Measurements from ENCODE around the gene PCBP3.
"Not testable (repeated sequence)": the region's sequence is repeated elsewhere in the genome, so short reads cannot be mapped to it uniquely, and the experiment has no call there.

The PCBP3 gene

GRCh38 chr21:45803618-45804340 lies 160.3 kb downstream of the PCBP3 start:
- peaks cover 3% of the 10 kb centered on the region for H3K27me3 ChIP-seq (ENCODE audit: insufficient read depth, low read length)
- H2AFZ ChIP-seq (ENCODE audit: low read depth, low read length) = no peak overlapping the region
- H3K9me3 ChIP-seq (ENCODE audit: low read length) = no peaks in the 10 kb centered on the region
- no peaks in the 10 kb centered on the region for H3K4me1 ChIP-seq (ENCODE audit: insufficient read depth, low read length)
- no peak overlapping the region for H3K4me3 ChIP-seq (ENCODE audit: low read length)
- H3K36me3 ChIP-seq (ENCODE audit: insufficient read depth, low read length) = no peaks in the 10 kb centered on the region

GRCh38 chr21:45804809-45805313 lies 161.3 kb downstream of the PCBP3 start:
- Histone ChIP-seq H3K36me3 (ENCODE audit: insufficient read depth, low read length) (no peaks in the 10 kb centered on the region), H2AFZ (ENCODE audit: low read depth, low read length) (no peak overlapping the region), H3K4me1 (ENCODE audit: insufficient read depth, low read length) (no peaks in the 10 kb centered on the region), H3K4me3 (ENCODE audit: low read length) (no peak overlapping the region), H3K9me3 (ENCODE audit: low read length) (no peaks in the 10 kb centered on the region), H3K27me3 (ENCODE audit: insufficient read depth, low read length) (peaks cover 6% of the 10 kb centered on the region)

- Histone ChIP-seq H3K4me3 (ENCODE audit: low read length) (no peak overlapping the region), H2AFZ (ENCODE audit: low read depth, low read length) (no peak overlapping the region), H3K4me1 (ENCODE audit: insufficient read depth, low read length) (no peaks in the 10 kb centered on the region), H3K27me3 (ENCODE audit: insufficient read depth, low read length) (peaks cover 6% of the 10 kb centered on the region), H3K9me3 (ENCODE audit: low read length) (no peaks in the 10 kb centered on the region), H3K36me3 (ENCODE audit: insufficient read depth, low read length) (no peaks in the 10 kb centered on the region)
These were observed 161.8 kb downstream of the PCBP3 start for GRCh38 chr21:45805321-45805720.

GRCh38 chr21:45806042-45806441 lies 162.5 kb downstream of the PCBP3 start:
- no peak overlapping the region for H3K4me3 ChIP-seq (ENCODE audit: low read length)
- peaks cover 3% of the 10 kb centered on the region for H3K27me3 ChIP-seq (ENCODE audit: insufficient read depth, low read length)
- no peaks in the 10 kb centered on the region for H3K4me1 ChIP-seq (ENCODE audit: insufficient read depth, low read length)
- H3K36me3 ChIP-seq (ENCODE audit: insufficient read depth, low read length) = no peaks in the 10 kb centered on the region
- no peak overlapping the region for H2AFZ ChIP-seq (ENCODE audit: low read depth, low read length)
- H3K9me3 ChIP-seq (ENCODE audit: low read length) = no peaks in the 10 kb centered on the region

GRCh38 chr21:45808663-45809062 lies 165.1 kb downstream of the PCBP3 start:
- not testable (repeated sequence) for H2AFZ ChIP-seq (ENCODE audit: low read depth, low read length); H3K4me3 ChIP-seq (ENCODE audit: low read length); H3K9me3 ChIP-seq (ENCODE audit: low read length); H3K36me3 ChIP-seq (ENCODE audit: insufficient read depth, low read length); H3K27me3 ChIP-seq (ENCODE audit: insufficient read depth, low read length); H3K4me1 ChIP-seq (ENCODE audit: insufficient read depth, low read length)

- no peaks in the 10 kb centered on the region for H3K4me1 ChIP-seq (ENCODE audit: insufficient read depth, low read length)
These were observed 165.9 kb downstream of the PCBP3 start for GRCh38 chr21:45809421-45809820.

GRCh38 chr21:45811136-45811535 lies 167.6 kb downstream of the PCBP3 start:
- Histone ChIP-seq H3K9me3 (ENCODE audit: low read length) (no peaks in the 10 kb centered on the region), H3K4me3 (ENCODE audit: low read length) (no peak overlapping the region), H3K4me1 (ENCODE audit: insufficient read depth, low read length) (no peaks in the 10 kb centered on the region), H3K27me3 (ENCODE audit: insufficient read depth, low read length) (peaks cover 3% of the 10 kb centered on the region), H3K36me3 (ENCODE audit: insufficient read depth, low read length) (no peaks in the 10 kb centered on the region), H2AFZ (ENCODE audit: low read depth, low read length) (no peak overlapping the region)

More at GRCh38 chr21:45809421-45809820, 165.9 kb downstream of the PCBP3 start:
- Histone ChIP-seq H3K9me3 (ENCODE audit: low read length) (no peaks in the 10 kb centered on the region), H3K27me3 (ENCODE audit: insufficient read depth, low read length) (peaks cover 3% of the 10 kb centered on the region), H3K4me3 (ENCODE audit: low read length) (no peak overlapping the region), H2AFZ (ENCODE audit: low read depth, low read length) (no peak overlapping the region), H3K36me3 (ENCODE audit: insufficient read depth, low read length) (no peaks in the 10 kb centered on the region)

GRCh38 chr21:45814210-45814940 lies 170.8 kb downstream of the PCBP3 start:
- not testable (repeated sequence) for H3K36me3 ChIP-seq (ENCODE audit: insufficient read depth, low read length); H2AFZ ChIP-seq (ENCODE audit: low read depth, low read length); H3K9me3 ChIP-seq (ENCODE audit: low read length); H3K4me1 ChIP-seq (ENCODE audit: insufficient read depth, low read length); H3K4me3 ChIP-seq (ENCODE audit: low read length); H3K27me3 ChIP-seq (ENCODE audit: insufficient read depth, low read length)

- not testable (repeated sequence) for H3K4me1 ChIP-seq (ENCODE audit: insufficient read depth, low read length); H3K4me3 ChIP-seq (ENCODE audit: low read length); H3K27me3 ChIP-seq (ENCODE audit: insufficient read depth, low read length); H2AFZ ChIP-seq (ENCODE audit: low read depth, low read length); H3K9me3 ChIP-seq (ENCODE audit: low read length); H3K36me3 ChIP-seq (ENCODE audit: insufficient read depth, low read length)
These were observed 172.3 kb downstream of the PCBP3 start for GRCh38 chr21:45815781-45816180.

GRCh38 chr21:45816794-45817193 lies 173.3 kb downstream of the PCBP3 start:
- H3K4me1 ChIP-seq (ENCODE audit: insufficient read depth, low read length) = peaks cover 8% of the 10 kb centered on the region
- peaks cover under 1% of the 10 kb centered on the region for H3K27me3 ChIP-seq (ENCODE audit: insufficient read depth, low read length)
- no peak overlapping the region for H2AFZ ChIP-seq (ENCODE audit: low read depth, low read length)
- H3K36me3 ChIP-seq (ENCODE audit: insufficient read depth, low read length) = no peaks in the 10 kb centered on the region
- H3K9me3 ChIP-seq (ENCODE audit: low read length) = no peaks in the 10 kb centered on the region
- H3K4me3 ChIP-seq (ENCODE audit: low read length) = no peak overlapping the region

- no peak overlapping the region for H3K4me3 ChIP-seq (ENCODE audit: low read length)
- H3K4me1 ChIP-seq (ENCODE audit: insufficient read depth, low read length) = peaks cover 8% of the 10 kb centered on the region
- H3K36me3 ChIP-seq (ENCODE audit: insufficient read depth, low read length) = no peaks in the 10 kb centered on the region
- H3K27me3 ChIP-seq (ENCODE audit: insufficient read depth, low read length) = peaks cover 4% of the 10 kb centered on the region
- no peaks in the 10 kb centered on the region for H3K9me3 ChIP-seq (ENCODE audit: low read length)
- no peak overlapping the region for H2AFZ ChIP-seq (ENCODE audit: low read depth, low read length)
These were observed 173.8 kb downstream of the PCBP3 start for GRCh38 chr21:45817345-45817744.

GRCh38 chr21:45818276-45818903 lies 174.9 kb downstream of the PCBP3 start:
- Histone ChIP-seq H3K4me1 (ENCODE audit: insufficient read depth, low read length) (peaks cover 8% of the 10 kb centered on the region), H2AFZ (ENCODE audit: low read depth, low read length) (no peak overlapping the region), H3K4me3 (ENCODE audit: low read length) (no peak overlapping the region), H3K36me3 (ENCODE audit: insufficient read depth, low read length) (no peaks in the 10 kb centered on the region), H3K9me3 (ENCODE audit: low read length) (no peaks in the 10 kb centered on the region), H3K27me3 (ENCODE audit: insufficient read depth, low read length) (peaks cover 9% of the 10 kb centered on the region)

GRCh38 chr21:45818904-45819285 lies 175.4 kb downstream of the PCBP3 start:
- H3K27me3 ChIP-seq (ENCODE audit: insufficient read depth, low read length) = peaks cover 9% of the 10 kb centered on the region
- H2AFZ ChIP-seq (ENCODE audit: low read depth, low read length) = no peak overlapping the region
- no peak overlapping the region for H3K4me3 ChIP-seq (ENCODE audit: low read length)
- H3K4me1 ChIP-seq (ENCODE audit: insufficient read depth, low read length) = peaks cover 8% of the 10 kb centered on the region
- H3K36me3 ChIP-seq (ENCODE audit: insufficient read depth, low read length) = no peaks in the 10 kb centered on the region
- H3K9me3 ChIP-seq (ENCODE audit: low read length) = no peaks in the 10 kb centered on the region

Measured in neuron (in vitro differentiated cells).